ENCODE data around the gene UBLCP1. TPM values are rescaled to one million over a fixed set of nuclear protein-coding genes. Genes with fewer than 3 reads are reported as not detected.
"Not testable (repeated sequence)": the region's sequence is repeated elsewhere in the genome, so short reads cannot be mapped to it uniquely, and the experiment has no call there.

The UBLCP1 gene
- 27.5 and 28.5 TPM in 2 replicates for total RNA-seq

- DNase-seq (ENCODE audit: extremely low read depth, low read depth, low spot score) = peak; percentile 23
These were observed at the start of gene UBLCP1 for GRCh38 chr5:159262859-159263568. UBLCP1 (plus strand) TSS chr5:159263290; CDS start chr5:159268916, 5,626 bp downstream.

- no peak for DNase-seq (ENCODE audit: extremely low read depth, low read depth, low spot score)
These were observed 48.4 kb upstream of the UBLCP1 start for GRCh38 chr5:159214486-159215271.

- DNase-seq (ENCODE audit: extremely low read depth, low read depth, low spot score) = no peak
These were observed 47.2 kb upstream of the UBLCP1 start for GRCh38 chr5:159215886-159216285.

- no peak for DNase-seq (ENCODE audit: extremely low read depth, low read depth, low spot score)
These were observed 46.6 kb upstream of the UBLCP1 start for GRCh38 chr5:159216454-159216853.

- no peak for DNase-seq (ENCODE audit: extremely low read depth, low read depth, low spot score)
These were observed 45.9 kb upstream of the UBLCP1 start for GRCh38 chr5:159217236-159217635.

- DNase-seq (ENCODE audit: extremely low read depth, low read depth, low spot score) = no peak
These were observed 44.5 kb upstream of the UBLCP1 start for GRCh38 chr5:159218595-159219023.

GRCh38 chr5:159220206-159220605, 42.9 kb upstream of the UBLCP1 start:
- no peak for DNase-seq (ENCODE audit: extremely low read depth, low read depth, low spot score)

GRCh38 chr5:159223469-159223868, 39.6 kb upstream of the UBLCP1 start:
- no peak for DNase-seq (ENCODE audit: extremely low read depth, low read depth, low spot score)

GRCh38 chr5:159224471-159224870, 38.6 kb upstream of the UBLCP1 start:
- DNase-seq (ENCODE audit: extremely low read depth, low read depth, low spot score) = no peak

GRCh38 chr5:159226451-159226850, 36.6 kb upstream of the UBLCP1 start:
- no peak for DNase-seq (ENCODE audit: extremely low read depth, low read depth, low spot score)

- DNase-seq (ENCODE audit: extremely low read depth, low read depth, low spot score) = no peak
These were observed 35.6 kb upstream of the UBLCP1 start for GRCh38 chr5:159227452-159227851.

- not testable (repeated sequence) for DNase-seq (ENCODE audit: extremely low read depth, low read depth, low spot score)
These were observed 35.0 kb upstream of the UBLCP1 start for GRCh38 chr5:159228097-159228496.

- DNase-seq (ENCODE audit: extremely low read depth, low read depth, low spot score) = no peak
These were observed 32.4 kb upstream of the UBLCP1 start for GRCh38 chr5:159230657-159231056.

GRCh38 chr5:159231167-159231566, 31.9 kb upstream of the UBLCP1 start:
- DNase-seq (ENCODE audit: extremely low read depth, low read depth, low spot score) = no peak

GRCh38 chr5:159235871-159236520, 27.1 kb upstream of the UBLCP1 start:
- not testable (repeated sequence) for DNase-seq (ENCODE audit: extremely low read depth, low read depth, low spot score)

- no peak for DNase-seq (ENCODE audit: extremely low read depth, low read depth, low spot score)
These were observed 22.7 kb upstream of the UBLCP1 start for GRCh38 chr5:159240301-159240870.

GRCh38 chr5:159241946-159242552, 21.0 kb upstream of the UBLCP1 start:
- no peak for DNase-seq (ENCODE audit: extremely low read depth, low read depth, low spot score)

GRCh38 chr5:159242656-159243055, 20.4 kb upstream of the UBLCP1 start:
- no peak for DNase-seq (ENCODE audit: extremely low read depth, low read depth, low spot score)

GRCh38 chr5:159243385-159243784, 19.7 kb upstream of the UBLCP1 start:
- DNase-seq (ENCODE audit: extremely low read depth, low read depth, low spot score) = no peak

GRCh38 chr5:159244163-159244562, 18.9 kb upstream of the UBLCP1 start:
- DNase-seq (ENCODE audit: extremely low read depth, low read depth, low spot score) = no peak

GRCh38 chr5:159244890-159245289, 18.2 kb upstream of the UBLCP1 start:
- no peak for DNase-seq (ENCODE audit: extremely low read depth, low read depth, low spot score)

Measured in glomerular endothelial cell (primary cell).